AG10803 (cell line): Measurements from ENCODE around the gene RAB3C.

Experiments used
- DNase-seq: peaks from one replicate; pipeline ENCODE4 v3.0.0; 2010; ENCODE audit warnings: low read depth
- H3K4me3 ChIP-seq: 2 replicates; pipeline ENCODE4 v1.5.1; 2011; ENCODE audit warnings: mild to moderate bottlenecking, low read length, control low read depth
- TF ChIP-seq, protein P1 (sequence below): conservative IDR thresholded peaks from 2 replicates; pipeline ENCODE4 v1.5.1; 2011; ENCODE audit warnings: mild to moderate bottlenecking, low read length, control low read depth, inconsistent platforms

Gene RAB3C

DNA sequence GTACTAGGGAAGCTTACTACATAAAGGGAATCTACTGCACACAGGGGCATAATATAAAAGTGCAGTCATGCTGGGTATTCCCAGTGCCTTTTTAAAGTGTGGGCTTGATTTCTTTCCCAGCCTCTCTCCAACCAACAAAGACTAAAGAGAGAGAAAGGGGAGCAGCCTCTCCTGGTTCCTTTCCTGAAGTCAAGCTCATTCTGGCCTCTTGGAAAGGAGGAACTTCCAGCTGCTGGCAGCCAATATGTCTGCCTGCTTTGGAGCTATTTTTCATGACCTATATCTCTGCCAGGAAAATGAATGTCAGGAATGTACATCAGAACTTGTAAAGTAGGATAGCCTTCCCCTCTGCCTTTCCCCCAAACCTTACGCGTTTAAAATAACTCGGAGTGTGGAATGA lies 57.1 kb downstream of the RAB3C start:
- H3K4me3 ChIP-seq, result no peak overlapping the region
- DNase-seq, result no peak
- TF ChIP-seq, protein P1, sequence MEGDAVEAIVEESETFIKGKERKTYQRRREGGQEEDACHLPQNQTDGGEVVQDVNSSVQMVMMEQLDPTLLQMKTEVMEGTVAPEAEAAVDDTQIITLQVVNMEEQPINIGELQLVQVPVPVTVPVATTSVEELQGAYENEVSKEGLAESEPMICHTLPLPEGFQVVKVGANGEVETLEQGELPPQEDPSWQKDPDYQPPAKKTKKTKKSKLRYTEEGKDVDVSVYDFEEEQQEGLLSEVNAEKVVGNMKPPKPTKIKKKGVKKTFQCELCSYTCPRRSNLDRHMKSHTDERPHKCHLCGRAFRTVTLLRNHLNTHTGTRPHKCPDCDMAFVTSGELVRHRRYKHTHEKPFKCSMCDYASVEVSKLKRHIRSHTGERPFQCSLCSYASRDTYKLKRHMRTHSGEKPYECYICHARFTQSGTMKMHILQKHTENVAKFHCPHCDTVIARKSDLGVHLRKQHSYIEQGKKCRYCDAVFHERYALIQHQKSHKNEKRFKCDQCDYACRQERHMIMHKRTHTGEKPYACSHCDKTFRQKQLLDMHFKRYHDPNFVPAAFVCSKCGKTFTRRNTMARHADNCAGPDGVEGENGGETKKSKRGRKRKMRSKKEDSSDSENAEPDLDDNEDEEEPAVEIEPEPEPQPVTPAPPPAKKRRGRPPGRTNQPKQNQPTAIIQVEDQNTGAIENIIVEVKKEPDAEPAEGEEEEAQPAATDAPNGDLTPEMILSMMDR, result no peak

DNA sequence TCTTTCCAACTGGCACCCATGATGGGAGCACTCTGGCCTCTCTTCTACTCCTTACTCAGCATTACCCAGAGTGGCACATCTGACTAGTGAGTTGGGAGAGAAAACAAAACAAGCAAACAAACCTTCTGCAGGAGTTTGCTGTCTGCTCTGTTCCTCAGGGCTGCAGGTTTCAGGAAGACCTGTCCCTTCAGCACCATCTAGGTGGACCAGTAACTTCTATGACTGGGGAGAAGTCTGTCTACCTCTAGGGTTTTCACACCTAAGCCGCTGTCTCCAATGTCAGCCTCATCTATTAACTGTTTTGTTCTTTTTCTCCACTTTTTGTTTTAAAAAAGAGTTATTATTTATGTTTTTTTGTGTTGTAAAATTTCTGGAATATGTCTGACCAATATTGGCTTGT lies 58.7 kb downstream of the RAB3C start:
- DNase-seq, result no peak
- TF ChIP-seq, protein P1, result no peak
- H3K4me3 ChIP-seq, result no peak overlapping the region

DNA sequence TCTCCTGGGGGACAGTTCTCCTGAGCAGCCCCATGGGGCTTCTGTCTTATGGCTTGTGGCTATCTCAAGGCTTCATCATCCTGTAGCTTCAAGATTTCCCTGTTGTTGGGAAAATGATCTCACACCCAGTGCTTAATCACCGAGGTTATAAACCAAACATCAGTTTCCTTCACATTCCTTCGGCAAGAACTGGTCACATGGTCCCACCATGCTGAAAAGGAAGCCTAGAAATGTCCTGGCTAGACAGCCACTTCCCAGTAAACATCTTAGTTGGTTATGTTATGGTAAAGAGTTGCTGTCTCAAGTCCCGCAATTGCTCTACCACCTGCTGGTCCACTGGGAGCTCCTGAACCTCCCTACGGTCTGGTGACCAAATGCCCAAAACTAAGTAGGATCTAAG lies 66.0 kb downstream of the RAB3C start:
- TF ChIP-seq, protein P1, result no peak
- DNase-seq, result no peak

DNA sequence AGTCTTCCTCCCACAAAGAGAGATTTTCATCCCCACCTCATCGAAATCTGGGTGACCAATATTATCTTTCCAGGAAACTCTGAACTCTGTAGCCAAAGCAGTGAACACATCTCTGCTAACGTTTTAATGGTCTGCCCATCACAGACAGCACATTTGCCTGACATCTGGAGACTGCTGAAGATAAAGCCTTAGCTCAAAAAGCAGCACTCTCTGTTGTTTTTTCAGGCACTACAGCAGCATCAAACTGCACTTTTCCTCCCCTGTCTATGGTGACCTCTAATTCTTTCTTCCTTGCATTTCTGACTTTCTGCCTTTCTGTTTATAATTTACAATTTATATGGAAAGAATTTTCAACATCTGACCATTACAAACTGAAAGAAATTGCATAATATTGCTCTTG lies 66.8 kb downstream of the RAB3C start:
- DNase-seq, result no peak
- TF ChIP-seq, protein P1, result no peak
- no peak overlapping the region for H3K4me3 ChIP-seq

More for the DNA sequence above, 66.0 kb downstream of the RAB3C start:
- no peak overlapping the region for H3K4me3 ChIP-seq

DNA sequence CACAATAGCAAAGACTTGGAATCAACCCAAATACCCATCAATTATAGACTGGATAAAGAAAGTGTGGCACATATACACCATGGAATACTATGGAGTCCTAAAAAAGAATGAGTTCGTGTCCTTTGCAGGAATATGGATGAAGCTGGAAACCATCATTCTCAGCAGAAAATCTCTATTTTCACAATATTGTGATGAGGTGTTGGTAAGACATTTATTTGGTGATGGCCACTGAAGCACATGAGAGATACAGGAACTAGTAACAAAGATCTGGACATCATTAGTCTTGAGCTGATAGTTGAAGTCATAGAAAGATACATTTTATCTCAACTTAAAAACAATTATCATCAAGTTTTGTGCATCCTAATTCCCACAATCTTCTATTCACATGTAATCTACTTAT lies 70.6 kb downstream of the RAB3C start:
- TF ChIP-seq, protein P1, result no peak
- DNase-seq, result no peak
- no peak overlapping the region for H3K4me3 ChIP-seq

DNA sequence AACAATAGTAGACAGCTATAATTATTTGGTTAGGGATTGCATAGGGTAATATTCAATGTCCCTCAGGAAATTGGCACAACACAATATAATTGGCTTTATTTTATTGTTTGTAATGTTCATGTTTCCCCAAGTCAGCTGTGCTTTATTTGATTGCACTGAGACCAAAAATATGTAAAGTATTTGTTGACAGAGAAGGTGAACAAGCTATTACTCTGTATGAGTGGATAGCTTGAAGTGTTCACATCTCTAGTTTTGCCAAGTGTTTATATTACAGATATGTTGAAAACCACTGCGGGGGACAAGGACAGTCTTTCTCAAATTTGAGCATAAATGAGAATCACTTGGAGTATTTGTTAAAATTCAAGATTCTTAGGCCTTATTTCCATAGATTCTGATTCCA lies 83.3 kb downstream of the RAB3C start:
- H3K4me3 ChIP-seq, result no peak overlapping the region
- DNase-seq, result no peak
- TF ChIP-seq, protein P1, result no peak

DNA sequence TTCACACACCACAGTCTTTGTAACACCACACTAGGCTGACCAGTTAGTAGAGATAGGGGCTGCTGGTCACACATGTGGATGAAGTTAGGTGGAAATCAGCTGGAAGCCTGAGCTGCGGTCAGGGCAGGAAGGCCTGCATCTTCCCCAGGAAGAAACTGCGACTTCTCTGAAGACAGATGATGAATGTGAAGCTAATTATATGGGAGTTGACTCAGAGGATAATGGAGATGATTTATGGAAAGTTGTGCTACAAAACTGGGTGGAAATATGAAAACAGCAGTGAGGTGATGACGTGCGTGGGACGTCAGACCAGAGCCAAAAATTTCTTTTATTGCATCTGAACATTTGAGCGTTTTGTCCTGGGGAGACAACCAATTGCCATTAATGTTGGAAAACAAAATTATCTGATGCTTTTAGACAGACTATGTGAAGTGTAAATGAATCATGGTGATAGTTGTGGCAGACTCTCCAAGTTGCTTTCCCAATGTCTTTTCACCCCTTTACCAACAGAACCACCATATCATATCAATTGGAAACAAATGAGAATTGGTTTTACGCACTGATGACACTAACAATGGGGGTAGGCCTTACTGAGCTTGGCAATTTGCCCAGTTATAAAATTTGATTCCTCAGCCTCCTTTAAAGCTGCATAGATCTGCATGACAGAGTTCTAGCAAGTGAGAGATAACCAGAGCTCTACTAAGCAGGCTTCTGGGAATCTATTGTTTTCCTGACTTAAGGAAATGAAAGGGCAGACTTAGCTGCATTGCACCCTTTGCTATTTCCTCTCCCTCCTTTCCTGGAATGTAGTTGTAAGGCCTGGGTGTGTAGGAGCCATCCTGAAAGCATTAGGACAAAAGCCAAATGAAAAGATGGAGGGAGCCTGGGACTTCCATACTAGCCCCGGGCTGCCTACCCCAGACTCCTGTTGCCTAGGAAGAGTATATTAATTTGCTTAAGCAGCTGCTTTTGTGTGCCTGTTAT lies 84.0 kb downstream of the RAB3C start:
- peak; percentile 1 for DNase-seq
- TF ChIP-seq, protein P1, result no peak
- no peak overlapping the region for H3K4me3 ChIP-seq
